Amniotic epithelial cell (primary cell): ENCODE data around the gene OTX1.
A peak's percentile ranks its signal among the peaks of the same experiment; 100 is the strongest.
"Not testable (repeated sequence)": the region's sequence is repeated elsewhere in the genome, so short reads cannot be mapped to it uniquely, and the experiment has no call there.

Experiments used
- DNase-seq: peaks from one replicate; pipeline ENCODE4 v3.0.0-alpha.2; 2010; ENCODE audit warnings: low read depth

The OTX1 gene

GRCh38 chr2:63050334-63051041 is at the start of gene OTX1:
TSS of gene OTX1 (plus strand) at chr2:63050830. CDS start at chr2:63052991, 2,161 bp downstream.
- DNase-seq, result no peak

GRCh38 chr2:63001576-63001975 is 49.1 kb upstream of the OTX1 start:
- DNase-seq, result no peak

GRCh38 chr2:63003351-63003750 is 47.3 kb upstream of the OTX1 start:
- DNase-seq, result no peak

GRCh38 chr2:63007813-63008458 is 42.7 kb upstream of the OTX1 start:
- no peak for DNase-seq

GRCh38 chr2:63008838-63009237 is 41.8 kb upstream of the OTX1 start:
- DNase-seq, result no peak

GRCh38 chr2:63009490-63009889 is 41.1 kb upstream of the OTX1 start:
- no peak for DNase-seq

GRCh38 chr2:63012541-63012940 is 38.1 kb upstream of the OTX1 start:
- DNase-seq, result peak; percentile 89

GRCh38 chr2:63013438-63013837 is 37.2 kb upstream of the OTX1 start:
- no peak for DNase-seq

- no peak for DNase-seq
Observed at GRCh38 chr2:63015389-63015788, 35.2 kb upstream of the OTX1 start.

GRCh38 chr2:63018439-63018838 is 32.2 kb upstream of the OTX1 start:
- no peak for DNase-seq

GRCh38 chr2:63019686-63020085 is 30.9 kb upstream of the OTX1 start:
- not testable (repeated sequence) for DNase-seq

- DNase-seq, result peak; percentile 50
Observed at GRCh38 chr2:63023444-63023843, 27.2 kb upstream of the OTX1 start.

GRCh38 chr2:63027220-63027619 is 23.4 kb upstream of the OTX1 start:
- no peak for DNase-seq

GRCh38 chr2:63029058-63029457 is 21.6 kb upstream of the OTX1 start:
- DNase-seq, result peak; percentile 39

GRCh38 chr2:63034526-63034925 is 16.1 kb upstream of the OTX1 start:
- DNase-seq, result no peak

- DNase-seq, result no peak
Observed at GRCh38 chr2:63035169-63035568, 15.5 kb upstream of the OTX1 start.

- DNase-seq, result no peak
Observed at GRCh38 chr2:63035660-63036059, 15.0 kb upstream of the OTX1 start.

- no peak for DNase-seq
Observed at GRCh38 chr2:63038034-63038433, 12.6 kb upstream of the OTX1 start.

- DNase-seq, result no peak
Observed at GRCh38 chr2:63040586-63040985, 10.0 kb upstream of the OTX1 start.

GRCh38 chr2:63041592-63041991 is 9.0 kb upstream of the OTX1 start:
- no peak for DNase-seq

GRCh38 chr2:63044362-63045327 is 6.0 kb upstream of the OTX1 start:
- DNase-seq, result no peak

- no peak for DNase-seq
Observed at GRCh38 chr2:63046552-63046951, 4.1 kb upstream of the OTX1 start.

GRCh38 chr2:63046961-63047320 is 3.7 kb upstream of the OTX1 start:
- no peak for DNase-seq
